K562 (cell line): ENCODE measurements around the gene PYDC1. TPM values are rescaled to one million over a fixed set of nuclear protein-coding genes. Genes with fewer than 3 reads are reported as not detected.
A peak's percentile ranks its signal among the peaks of the same experiment; 100 is the strongest.

Experiments
- BMI1 ChIP-seq: fragments of 150-350 bp; IDR thresholded peaks from 2 replicates; pipeline ENCODE4 v1.6.1; 2014; ENCODE audit warnings: low read length
- CTCF ChIP-seq, 3 experiments: IDR thresholded peaks in 2 of 3; conservative IDR thresholded peaks in 1 of 3; 2 replicates each; pipeline ENCODE4 v1.5.1; 2011 to 2012; ENCODE audit warnings: low read length in 3 of 3, mild to moderate bottlenecking in 3 of 3, control low read depth in 2 of 3, improper control_type of control experiment in 1 of 3, inconsistent platforms in 1 of 3, low read depth in 1 of 3, mixed read lengths in 1 of 3, moderate library complexity in 1 of 3; ENCODE audit not compliant: insufficient read depth in 2 of 3
- DMBX1 ChIP-seq: fragments of 250-450 bp; sonication (Bioruptor Pico); IDR thresholded peaks from 2 replicates; pipeline ENCODE4 v1.8.0; 2022; ENCODE audit warnings: inconsistent platforms, mild to moderate bottlenecking, moderate library complexity, borderline replicate concordance
- EHMT2 ChIP-seq: fragments of 450-650 bp; IDR thresholded peaks from 2 replicates; pipeline ENCODE4 v1.6.1; 2018; ENCODE audit warnings: antibody characterized with exemption
- FOXP4 ChIP-seq: sonication (generic); formaldehyde crosslinking; IDR thresholded peaks from 2 replicates; pipeline ENCODE4 v1.8.0; 2022; ENCODE audit warnings: mild to moderate bottlenecking, missing genetic modification reagents, borderline replicate concordance
- KLF1 ChIP-seq: fragments of 450-650 bp; IDR thresholded peaks from 2 replicates; pipeline ENCODE4 v1.6.1; 2016; ENCODE audit warnings: missing genetic modification characterization, missing compliant biosample characterization
- LCOR ChIP-seq: sonication (generic); formaldehyde crosslinking; IDR thresholded peaks from 2 replicates; pipeline ENCODE4 v1.8.0; 2022; ENCODE audit warnings: mild to moderate bottlenecking, missing genetic modification reagents
- MEF2A ChIP-seq: IDR thresholded peaks from 2 replicates; pipeline ENCODE4 v1.6.1; 2011; ENCODE audit warnings: low read depth, mild to moderate bottlenecking, low read length, moderate library complexity; ENCODE audit not compliant: control insufficient read depth
- MLX ChIP-seq, 2 experiments: fragments of 450-650 bp in 1 of 2; sonication (generic) in 1 of 2; formaldehyde crosslinking; conservative IDR thresholded peaks; 2 replicates each; pipeline versions ENCODE4 v1.4.0 to v1.8.1; 2020 to 2022; ENCODE audit warnings: mild to moderate bottlenecking in 1 of 2, missing genetic modification reagents in 1 of 2
- SAFB ChIP-seq: fragments of 200-400 bp; formaldehyde crosslinking; IDR thresholded peaks from 2 replicates; pipeline ENCODE4 v1.6.1; 2017; ENCODE audit warnings: low read depth, low read length, borderline replicate concordance
- ZBTB49 ChIP-seq: sonication (generic); formaldehyde crosslinking; IDR thresholded peaks from 2 replicates; pipeline ENCODE4 v1.8.0; 2022; ENCODE audit warnings: missing genetic modification reagents, mild to moderate bottlenecking, borderline replicate concordance
- ZNF140 ChIP-seq: fragments of 250-450 bp; sonication (Bioruptor Pico); IDR thresholded peaks from 2 replicates; pipeline ENCODE4 v1.8.0; 2021; ENCODE audit warnings: moderate library complexity, mild to moderate bottlenecking, inconsistent platforms
- ZNF609 ChIP-seq: sonication (generic); formaldehyde crosslinking; IDR thresholded peaks from 2 replicates; pipeline ENCODE4 v1.8.1; 2023; ENCODE audit warnings: missing genetic modification reagents, mild to moderate bottlenecking, borderline replicate concordance
- polyA plus RNA-seq, 8 experiments: library from polyadenylated mRNA; depleted of rRNA in 4 of 8; stranded (reverse) in 5 of 8; unstranded in 3 of 8; fragments of >200 nt; fragmentation: Nextera tagmentation in 2 of 8; fragmentation: Illumina TruSeq in 1 of 8; extraction: Ambion mirVana in 2 of 8; extraction: Trizol in 1 of 8; gene quantifications; 2 replicates each; pipeline versions ENCODE4 v1.2.1 to v1.2.3, GENCODE V29; 2011 to 2014; ENCODE audit warnings: inconsistent platforms in 1 of 8, missing spikeins in 1 of 8
- total RNA-seq, 7 experiments: library from RNA; depleted of rRNA in 6 of 7; stranded (reverse); fragments of >200 nt in 6 of 7; fragmentation: Illumina TruSeq in 2 of 7; extraction: Trizol in 2 of 7; gene quantifications; 2 replicates each; pipeline versions ENCODE4 v1.2.1 to v1.2.3, GENCODE V29; 2011 to 2021; ENCODE audit warnings: low replicate concordance in 1 of 7

Gene PYDC1
- total and polyA plus RNA-seq, 9 of the 15 experiments (the other 6 are each of a cell fraction or from before 2014, with no cell fraction given): not detected

GRCh38 chr16:31179747-31180459 is 37.0 kb downstream of the PYDC1 start, which contains the start of gene FUS (continued):
- peak; percentile 95 for TF ChIP-seq ZNF609 (CRISPR knock-in tag)
- TF ChIP-seq FOXP4 (CRISPR knock-in tag): peak; percentile 93; the same call in 1 of the 2 replicates
- peak; percentile 96 for TF ChIP-seq ZBTB49 (CRISPR knock-in tag)
- peak; percentile 66 for TF ChIP-seq KLF1 (tag)
- no peak for TF ChIP-seq EHMT2
- TF ChIP-seq MLX (CRISPR knock-in tag; conservative IDR thresholded peaks at IDR 0.05): peak; percentile 68 to 71; a peak in 1 of 4 replicates
- TF ChIP-seq ZNF140 (CRISPR knock-in tag): no peak
- no peak; the same call in 1 of the 2 replicates for TF ChIP-seq SAFB
- TF ChIP-seq BMI1: no peak
- TF ChIP-seq MEF2A: no peak
- no peak; the same call in 1 of the 2 replicates for TF ChIP-seq LCOR (CRISPR knock-in tag)
- TF ChIP-seq CTCF (IDR thresholded peaks at IDR 0.05 in 2 of 3, conservative IDR thresholded peaks at IDR 0.05 in 1 of 3; ENCODE audit: insufficient read depth in 2 of 3, low read depth in 1 of 3, low read length in 3 of 3): peak in 2 of 3 experiments; percentile 4 to 5; a peak in 1 of 6 replicates
- TF ChIP-seq DMBX1 (CRISPR knock-in tag): 0 out of 2 replicates have a peak, but pooled peaks have one; percentile 51
